NB4 (cell line): Measurements from ENCODE around the gene DCHS2.

Experiments
- DNase-seq: peaks from one replicate; pipeline ENCODE4 v3.0.0; 2010; ENCODE audit warnings: low read depth
- H3K4me3 ChIP-seq: one replicate; pipeline ENCODE4 v1.5.1; 2011; ENCODE audit warnings: mild to moderate bottlenecking, low read depth, low read length, moderate library complexity
- CTCF ChIP-seq: IDR thresholded peaks from one replicate; pipeline ENCODE4 v1.5.1; 2012; ENCODE audit warnings: low read depth, low read length
- MAX ChIP-seq: IDR thresholded peaks from 2 replicates; pipeline ENCODE4 v1.6.1; 2011; ENCODE audit warnings: low read depth, low read length
- MYC ChIP-seq: IDR thresholded peaks from 2 replicates; pipeline ENCODE4 v1.6.1; 2011; ENCODE audit warnings: low read depth, low read length
- POLR2A ChIP-seq: IDR thresholded peaks from 2 replicates; pipeline ENCODE4 v1.6.1; 2011; ENCODE audit warnings: mild to moderate bottlenecking; ENCODE audit not compliant: insufficient read length; ENCODE audit errors: extremely low read depth

Gene DCHS2

GRCh38 chr4:154429176-154429575, 62.4 kb downstream of the DCHS2 start:
- TF ChIP-seq POLR2A (no peak), MYC (no peak), CTCF (no peak), MAX (no peak)
- H3K4me3 ChIP-seq: no peak overlapping the region
- no peak for DNase-seq

- DNase-seq: no peak
- TF ChIP-seq POLR2A: no peak
- no peak for TF ChIP-seq MAX
- no peak for TF ChIP-seq MYC
- no peak for TF ChIP-seq CTCF
- no peak overlapping the region for H3K4me3 ChIP-seq
Measured at GRCh38 chr4:154427149-154427548, 64.5 kb downstream of the DCHS2 start.

GRCh38 chr4:154425514-154425913, 66.1 kb downstream of the DCHS2 start:
- no peak overlapping the region for H3K4me3 ChIP-seq
- DNase-seq: no peak
- TF ChIP-seq CTCF (no peak), MAX (no peak), MYC (no peak), POLR2A (no peak)

GRCh38 chr4:154424810-154425484, 66.7 kb downstream of the DCHS2 start:
- TF ChIP-seq MYC (no peak), MAX (no peak), POLR2A (no peak), CTCF (no peak)
- DNase-seq: no peak

GRCh38 chr4:154422152-154422551, 69.4 kb downstream of the DCHS2 start:
- TF ChIP-seq MAX (no peak), CTCF (no peak), POLR2A (no peak), MYC (no peak)
- H3K4me3 ChIP-seq: no peak overlapping the region
- no peak for DNase-seq

More at GRCh38 chr4:154424810-154425484, 66.7 kb downstream of the DCHS2 start:
- no peak overlapping the region for H3K4me3 ChIP-seq
